ENCODE measurements around the gene KIRREL3. TPM values are rescaled to one million over a fixed set of nuclear protein-coding genes. Genes with fewer than 3 reads are reported as not detected.

KIRREL3 gene
- total and polyA plus RNA-seq, 2 of the 8 experiments (the other 6 are each of a cell fraction or from before 2014, with no cell fraction given): 0.29 to 0.32 TPM

DNA sequence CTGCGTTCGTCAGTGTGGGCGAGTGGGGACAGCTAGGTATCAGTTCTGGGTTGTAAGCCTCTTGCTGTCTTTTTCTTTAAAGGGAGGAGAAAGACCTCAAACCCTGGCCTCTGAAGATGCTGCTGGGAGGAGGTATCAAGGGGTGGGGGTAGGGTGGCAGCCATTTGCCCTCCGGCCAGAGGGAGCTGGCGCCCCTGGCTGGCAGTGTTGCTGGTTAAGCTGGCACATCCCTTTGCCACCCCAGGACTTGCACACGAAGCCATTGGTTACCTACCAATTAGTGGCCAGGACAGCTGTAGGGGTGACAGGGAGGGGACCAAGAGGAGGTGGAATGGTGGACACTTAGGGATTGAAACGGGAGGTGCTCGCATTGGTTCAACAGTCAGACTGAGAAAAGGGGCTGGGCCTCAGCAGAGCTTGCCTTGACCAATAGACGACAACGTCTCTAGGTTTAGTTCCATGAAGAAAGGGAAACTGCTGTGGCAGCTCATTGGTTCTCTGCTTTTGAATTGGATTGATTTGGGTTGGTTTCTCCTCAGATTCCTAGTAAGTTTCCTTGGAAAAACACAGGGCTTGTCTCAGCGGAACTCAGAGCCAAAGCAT lies 567.2 kb downstream of the KIRREL3 start:
- H3K56ac ChIP-seq (replicated peaks; ENCODE audit: insufficient read length, low read depth, low read length): no peak overlapping the region
- 0 out of 2 replicates have a peak, but pooled peaks cover 3% of the 10 kb centered on the region for H3K23me2 ChIP-seq (ENCODE audit: low read depth, low read length)
- H3K9ac ChIP-seq (replicated peaks in 1 of 4; ENCODE audit: extremely low read depth in 1 of 4, low read depth in 3 of 4, low read length in 3 of 4): no peak overlapping the region
- no peak overlapping the region for H3K4me2 ChIP-seq (ENCODE audit: insufficient read depth in 1 of 2, low read depth in 2 of 2, low read length in 2 of 2)
- TF ChIP-seq CHD1 (IDR thresholded peaks at IDR 0.05; ENCODE audit: low read depth, low read length) (no peak), FOSL1 (IDR thresholded peaks at IDR 0.05; ENCODE audit: insufficient read depth, low read depth, low read length) (no peak), JUND (IDR thresholded peaks at IDR 0.05; ENCODE audit: low read length) (no peak), SP4 (IDR thresholded peaks at IDR 0.05; ENCODE audit: low read length) (no peak), JUN (IDR thresholded peaks at IDR 0.05; ENCODE audit: low read depth, low read length) (no peak), KDM1A (IDR thresholded peaks at IDR 0.05; ENCODE audit: borderline replicate concordance, low read length) (no peak)
- CTCF ChIA-PET (ENCODE audit: partially characterized antibody): interaction anchor here (0.7 to 6.5 kb wide), 14 partner anchors 9 to 282 kb away, joined by 3 to 31 read pairs (median 4); no protein-coding TSS in a partner anchor
- H4K20me1 ChIP-seq (replicated peaks in 1 of 2; ENCODE audit: control insufficient read depth in 1 of 2, insufficient read depth in 2 of 2, low read length in 2 of 2): peaks cover 0 to 5% of the 10 kb centered on the region in 2 experiments
- H3K18ac ChIP-seq (ENCODE audit: extremely low read depth, low read length): 0 out of 2 replicates have a peak overlapping the region, but pooled peaks have one; percentile 4
- H3K9me3 ChIP-seq (ENCODE audit: insufficient read depth in 2 of 2, low read depth in 1 of 2, low read length in 1 of 2): no peaks in the 10 kb centered on the region
- FAIRE-seq (no peak), DNase-seq (ENCODE audit: low read depth in 1 of 2, low spot score in 2 of 2) (no peak)
- no peak overlapping the region for H3K14ac ChIP-seq (ENCODE audit: insufficient read length)
- H2BK20ac ChIP-seq (ENCODE audit: low read length): no peak overlapping the region
- no peak overlapping the region for H4K91ac ChIP-seq (replicated peaks; ENCODE audit: insufficient read length, low read length)
- H3K79me1 ChIP-seq (ENCODE audit: low read depth, low read length): peaks cover 2% of the 10 kb centered on the region; the same call in 1 of the 2 replicates
- no peak overlapping the region for H2AFZ ChIP-seq (ENCODE audit: low read length)
- H3K27ac ChIP-seq (ENCODE audit: low read depth, low read length): no peak overlapping the region
- 95% methylated on average over 11 of the region's 11 CpGs; no CpG with 5 or more reads in 1 of the 2 experiments for WGBS, 2 experiments (ENCODE audit: extremely low coverage in 1 of 2, insufficient coverage in 1 of 2, insufficient read length in 1 of 2, insufficient replicate concordance in 2 of 2, low coverage in 1 of 2, low lambda C conversion rate in 2 of 2, missing lambda C conversion rate in 1 of 2)
- 0 out of 2 replicates have a peak overlapping the region, but pooled peaks have one; percentile 0 for H2BK12ac ChIP-seq (ENCODE audit: low read depth, low read length)
- H4K5ac ChIP-seq (ENCODE audit: insufficient read length, low read depth, low read length): no peak overlapping the region
- peaks cover 0 to 18% (median 6%) of the 10 kb centered on the region in 4 experiments; a peak in 5 of 7 replicates for H3K4me1 ChIP-seq (replicated peaks in 1 of 4; ENCODE audit: control insufficient read depth in 3 of 4, insufficient read depth in 4 of 4, low read length in 3 of 4)
- H3K27me3 ChIP-seq (replicated peaks in 1 of 4; ENCODE audit: control insufficient read depth in 3 of 4, extremely low read depth in 1 of 4, insufficient read depth in 3 of 4, low read length in 3 of 4): no peaks in the 10 kb centered on the region
- H3K4me3 ChIP-seq (ENCODE audit: extremely low read depth in 1 of 4, insufficient read depth in 2 of 4, low read depth in 3 of 4, low read length in 4 of 4): no peak overlapping the region
- H4K8ac ChIP-seq (ENCODE audit: extremely low read depth, insufficient read depth, low read length): peak overlapping the region; percentile 28; the same call in 1 of the 2 replicates
- no peak overlapping the region for H2BK15ac ChIP-seq (ENCODE audit: low read length)
- no peak overlapping the region for H2BK120ac ChIP-seq (replicated peaks; ENCODE audit: low read depth, low read length)
- H3K4ac ChIP-seq (replicated peaks; ENCODE audit: insufficient read length, low read depth, low read length): no peak overlapping the region
- H3K36me3 ChIP-seq (ENCODE audit: control insufficient read depth in 2 of 4, insufficient read depth in 4 of 4, low read length in 3 of 4): no peaks in the 10 kb centered on the region
- H2AK5ac ChIP-seq (ENCODE audit: low read depth, low read length): no peak overlapping the region
- H3K23ac ChIP-seq (ENCODE audit: insufficient read length): no peak overlapping the region
- H2BK5ac ChIP-seq (ENCODE audit: low read depth, low read length): no peak overlapping the region
- POLR2A ChIA-PET (ENCODE audit: partially characterized antibody): no interaction called here
- H3K79me2 ChIP-seq (ENCODE audit: control insufficient read depth in 1 of 2, insufficient read depth in 2 of 2, low read length in 2 of 2): no peaks in the 10 kb centered on the region; a peak in 1 of 4 replicates

Measured in H1 (cell line).